Fibroblast of skin of left biceps (primary cell): ENCODE data around the gene SNTB2.
A peak's percentile ranks its signal among the peaks of the same experiment; 100 is the strongest.
"Not testable (repeated sequence)": the region's sequence is repeated elsewhere in the genome, so short reads cannot be mapped to it uniquely, and the experiment has no call there.

Source experiments
- DNase-seq, 2 experiments: peaks; one replicate each; pipeline ENCODE4 v3.0.0-alpha.2; 2013; ENCODE audit warnings: low read depth in 2 of 2

Gene SNTB2

DNA sequence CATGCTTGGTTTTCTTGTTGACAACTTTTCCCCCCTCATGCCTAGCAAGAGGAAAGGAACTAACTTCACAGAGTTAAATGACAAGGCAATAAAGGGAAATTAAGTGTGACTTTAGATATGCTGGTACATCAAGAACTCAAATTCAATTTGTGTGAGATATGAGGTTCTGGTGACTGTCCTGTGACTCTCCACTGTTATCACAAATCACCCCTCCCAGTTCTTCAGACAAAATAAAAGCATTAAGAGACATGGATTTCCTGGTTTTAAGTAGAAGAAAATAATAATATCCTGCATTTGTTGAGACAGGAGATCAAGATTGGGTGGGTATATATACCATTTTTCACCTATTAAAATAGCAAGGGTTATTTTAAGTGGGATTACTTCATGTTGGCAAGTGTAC is 46.2 kb downstream of the SNTB2 start:
- DNase-seq = no peak

DNA sequence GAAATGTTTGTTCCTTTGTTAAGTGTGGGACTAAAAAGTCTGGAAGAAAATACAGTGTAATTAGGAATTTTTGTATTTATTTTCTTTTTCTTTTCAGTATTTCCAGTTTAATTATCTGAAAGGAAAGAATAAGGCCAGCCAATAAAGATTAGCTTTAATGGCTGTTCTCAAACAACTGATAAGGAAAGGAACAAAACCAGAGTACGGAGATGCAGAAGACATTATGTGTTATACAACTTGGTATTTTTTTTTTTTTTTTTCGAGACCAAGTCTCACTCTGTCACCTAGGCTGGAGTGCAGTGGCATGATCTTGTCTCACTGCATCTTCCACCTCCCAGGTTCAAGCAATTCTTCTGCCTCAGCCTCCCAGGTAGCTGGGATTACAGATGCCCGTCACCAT is 47.5 kb downstream of the SNTB2 start:
- DNase-seq = no peak

DNA sequence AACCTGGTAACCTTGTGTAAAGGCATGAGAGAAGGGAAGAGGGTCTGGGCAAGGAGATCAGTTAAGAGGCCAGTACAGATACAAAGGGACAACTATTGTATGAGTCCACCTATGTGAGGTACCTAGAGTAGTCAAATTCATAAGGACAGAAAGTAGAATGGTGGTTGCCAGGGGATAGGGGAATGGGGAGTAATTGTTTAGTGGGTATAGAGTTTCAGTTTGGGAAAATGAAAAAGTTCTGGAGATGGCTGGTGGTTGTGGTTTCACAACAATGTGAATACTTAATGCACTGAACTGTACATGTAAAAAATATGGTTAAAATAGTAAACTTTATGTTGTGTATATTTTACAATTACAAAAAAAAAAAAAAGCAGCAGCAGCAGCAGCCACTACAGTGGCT is 49.4 kb downstream of the SNTB2 start:
- no peak for DNase-seq

DNA sequence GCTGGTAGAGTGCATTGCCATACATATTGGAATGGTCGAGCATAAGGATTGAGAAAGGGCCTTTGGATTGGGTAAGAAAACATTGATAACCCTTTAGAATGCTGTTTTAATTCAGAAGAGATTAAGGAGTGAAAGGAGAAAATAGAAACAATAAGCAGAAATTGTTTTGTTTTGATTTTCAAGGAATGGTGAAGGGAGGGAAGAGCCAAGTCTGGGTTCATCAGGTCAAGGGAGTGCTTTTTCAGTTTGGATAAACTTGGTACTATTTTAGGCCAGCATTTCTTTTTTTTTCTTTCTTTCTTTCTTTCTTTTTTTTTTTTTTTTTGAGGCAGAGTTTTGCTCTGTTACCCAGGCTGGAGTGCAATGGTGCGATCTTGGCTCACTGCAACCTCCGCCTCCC is 50.3 kb downstream of the SNTB2 start:
- no peak for DNase-seq

DNA sequence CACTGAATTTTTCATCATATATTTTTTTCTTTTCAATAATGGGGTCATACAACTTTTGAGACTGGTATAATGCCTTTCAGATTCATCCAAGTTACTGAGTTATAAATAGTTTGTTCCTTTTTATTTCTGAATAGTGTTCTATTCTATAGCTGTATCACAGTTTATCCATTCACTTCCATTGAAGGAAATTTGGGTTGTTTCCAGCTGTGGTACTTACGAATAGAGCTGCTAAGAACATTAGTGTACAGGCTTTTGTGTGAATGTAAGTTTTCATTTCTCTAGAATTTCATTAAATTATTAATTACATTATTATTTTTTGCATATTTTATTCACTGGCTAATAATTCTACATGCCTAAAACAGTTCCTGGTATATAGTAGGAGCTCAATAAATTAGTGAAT is 52.9 kb downstream of the SNTB2 start:
- DNase-seq = no peak

DNA sequence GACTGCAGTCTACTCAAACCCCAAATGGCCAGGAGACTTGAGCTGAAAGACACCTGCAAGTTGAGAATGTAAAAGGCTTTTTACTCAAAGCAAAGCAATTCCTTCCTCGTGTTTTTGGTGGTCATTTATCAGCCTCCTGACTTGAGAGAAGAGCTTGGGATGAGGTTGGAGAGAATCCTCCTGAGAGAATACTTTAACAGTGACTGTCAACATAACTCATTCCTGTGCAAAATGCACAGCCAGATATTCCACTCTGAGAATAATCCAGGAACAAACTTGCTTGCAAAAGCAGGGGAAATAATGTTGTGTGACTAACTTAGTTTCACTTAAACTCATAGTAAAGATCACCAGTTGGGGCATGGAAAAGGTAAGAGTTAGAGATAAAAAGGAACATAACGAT is 53.4 kb downstream of the SNTB2 start:
- DNase-seq = no peak

DNA sequence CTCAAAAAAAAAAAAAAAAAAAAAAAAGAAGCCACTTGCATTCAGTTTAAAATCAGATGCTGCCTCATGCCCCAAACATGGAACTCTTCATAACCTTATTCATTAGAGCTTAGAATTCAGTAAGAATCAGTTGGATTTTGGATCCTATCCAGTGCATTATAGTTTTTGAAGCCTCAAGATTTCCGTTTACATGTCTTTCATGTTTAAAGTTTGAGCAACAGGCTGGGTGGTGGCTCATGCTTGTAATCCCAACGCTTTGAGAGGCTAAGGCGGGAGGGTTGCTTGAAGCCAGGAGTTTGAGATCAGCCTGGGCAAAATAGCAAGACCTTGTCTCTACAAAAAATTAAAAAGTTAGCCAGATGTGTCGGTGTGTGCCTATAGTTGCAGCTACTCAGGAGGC is 55.0 kb downstream of the SNTB2 start:
- no peak for DNase-seq

DNA sequence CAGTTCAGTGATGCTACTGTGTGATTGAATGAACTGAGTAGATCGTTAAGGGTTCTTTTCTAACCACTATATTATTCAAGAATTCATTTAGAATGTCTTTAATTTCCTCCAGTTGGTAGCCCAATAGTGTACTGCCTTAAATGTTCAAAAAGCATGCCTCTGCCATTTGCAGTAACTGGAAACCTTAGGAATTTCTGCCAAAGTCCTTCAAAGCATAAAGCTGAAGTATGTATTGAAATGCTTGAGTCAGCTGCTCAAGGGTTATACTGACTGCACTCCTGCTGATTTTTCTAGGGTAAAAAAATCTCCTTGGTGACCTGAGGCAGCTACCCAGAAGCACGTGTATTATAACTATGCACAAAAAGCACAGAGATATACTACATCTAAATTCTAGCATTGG is 56.5 kb downstream of the SNTB2 start:
- peak; percentile 78 to 82 for DNase-seq

DNA sequence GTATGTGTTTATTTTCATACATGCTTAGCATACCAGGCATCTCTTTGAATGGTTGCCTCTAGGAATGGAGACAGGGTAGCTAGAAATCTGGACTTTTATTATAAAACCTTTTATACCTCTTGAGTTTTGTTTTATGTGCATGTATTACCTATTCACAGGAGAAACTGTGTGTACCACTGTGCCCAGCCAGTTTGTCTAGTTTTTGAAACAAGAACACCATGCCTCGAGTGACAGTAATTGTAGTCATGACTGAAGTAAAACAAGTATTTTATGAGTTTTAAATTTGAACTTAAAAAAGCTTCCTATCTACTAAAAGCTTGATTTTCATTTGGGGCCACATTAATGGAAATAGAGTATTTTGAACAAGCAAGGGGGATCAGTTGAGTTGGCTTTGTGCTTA is 57.4 kb downstream of the SNTB2 start:
- no peak for DNase-seq

DNA sequence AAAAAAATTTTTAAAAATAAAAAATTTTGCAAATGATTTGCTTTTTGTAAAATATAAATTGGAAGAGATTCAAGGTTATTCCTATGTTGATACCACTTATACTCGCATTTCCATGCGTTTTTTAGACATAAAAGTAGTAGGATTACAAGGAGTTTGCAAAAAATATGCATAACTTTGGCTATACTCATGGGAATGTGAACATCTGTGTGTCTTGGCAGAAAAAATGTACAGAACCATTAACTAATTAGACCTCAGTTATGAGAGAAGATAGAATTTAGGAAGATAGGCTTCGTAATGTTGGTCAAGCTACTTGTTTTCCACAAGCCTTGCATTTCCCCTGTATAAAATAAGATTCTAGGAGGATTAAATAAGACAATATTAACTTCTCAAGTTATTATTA is 63.1 kb downstream of the SNTB2 start:
- no peak for DNase-seq

DNA sequence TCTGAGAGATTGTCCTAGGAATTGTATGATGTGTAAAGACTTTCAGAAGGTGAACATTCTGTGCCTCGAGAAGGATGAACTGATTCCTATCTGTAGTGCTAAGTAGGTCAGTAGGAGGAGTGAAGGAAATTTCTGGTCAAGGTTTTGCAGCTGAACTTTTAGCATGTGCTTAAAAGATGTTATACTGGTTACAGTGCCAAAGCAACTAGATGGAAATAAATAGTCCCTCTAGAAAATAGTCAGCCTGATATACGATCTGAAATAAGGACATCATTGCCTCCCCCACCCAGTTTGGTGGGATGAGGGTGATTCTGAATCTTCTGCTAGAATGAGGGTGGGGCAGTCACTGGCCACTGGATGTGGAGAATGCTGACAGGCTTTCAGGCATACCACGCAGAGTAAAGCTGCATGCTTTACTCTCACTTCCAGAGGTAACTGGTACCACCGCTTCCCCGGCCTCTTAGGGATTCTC is 66.9 kb downstream of the SNTB2 start:
- no peak for DNase-seq

DNA sequence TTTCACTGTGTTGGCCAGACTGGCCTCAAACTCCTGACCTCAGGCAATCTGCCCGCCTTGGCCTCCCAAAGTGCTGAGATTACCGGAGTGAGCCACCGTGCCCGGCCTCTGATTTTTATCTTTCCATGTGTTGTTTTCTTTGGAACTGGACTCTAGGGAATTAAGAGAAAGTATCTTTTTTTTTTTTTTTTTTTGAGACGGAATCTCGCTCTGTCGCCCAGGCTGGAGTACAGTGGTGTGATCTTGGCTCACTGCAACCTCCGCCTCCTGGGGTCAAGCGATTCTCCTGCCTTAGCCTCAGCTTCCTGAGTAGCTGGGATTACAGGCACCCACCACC is 72.4 kb downstream of the SNTB2 start:
- not testable (repeated sequence) for DNase-seq

DNA sequence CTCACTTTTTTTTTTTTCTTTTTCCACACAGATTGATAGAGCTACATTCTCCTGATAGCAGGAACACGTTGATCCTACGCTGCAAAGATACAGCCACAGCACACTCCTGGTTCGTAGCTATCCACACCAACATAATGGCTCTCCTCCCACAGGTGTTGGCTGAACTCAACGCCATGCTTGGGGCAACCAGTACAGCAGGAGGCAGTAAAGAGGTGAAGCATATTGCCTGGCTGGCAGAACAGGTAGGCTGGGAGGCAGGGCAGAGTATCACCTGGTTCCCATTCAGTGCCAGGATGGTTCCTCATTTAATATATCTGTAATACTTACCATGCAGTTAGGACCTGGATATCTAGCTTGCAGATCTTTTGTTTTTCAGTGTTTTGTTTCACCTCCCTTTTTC is 73.1 kb downstream of the SNTB2 start:
- DNase-seq = no peak

DNA sequence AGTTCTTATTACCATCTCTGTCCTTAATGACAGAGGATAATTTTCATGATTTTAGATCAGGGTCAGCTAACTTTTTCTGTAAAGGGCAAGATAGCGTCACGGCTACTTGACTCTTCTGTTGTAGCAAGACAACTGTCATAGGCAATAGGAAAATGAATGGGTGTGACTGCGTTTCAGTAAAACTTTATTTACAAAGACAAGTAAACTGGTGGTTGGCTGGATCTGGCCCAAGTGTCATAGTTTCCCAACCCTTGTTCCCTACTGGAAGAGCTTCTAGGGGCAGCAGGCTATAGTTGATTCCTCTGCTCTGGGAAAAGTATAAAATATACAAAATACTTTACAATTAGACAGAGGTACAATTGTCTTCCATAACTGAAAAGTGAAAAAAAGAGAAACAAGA is 73.5 kb downstream of the SNTB2 start:
- no peak for DNase-seq

DNA sequence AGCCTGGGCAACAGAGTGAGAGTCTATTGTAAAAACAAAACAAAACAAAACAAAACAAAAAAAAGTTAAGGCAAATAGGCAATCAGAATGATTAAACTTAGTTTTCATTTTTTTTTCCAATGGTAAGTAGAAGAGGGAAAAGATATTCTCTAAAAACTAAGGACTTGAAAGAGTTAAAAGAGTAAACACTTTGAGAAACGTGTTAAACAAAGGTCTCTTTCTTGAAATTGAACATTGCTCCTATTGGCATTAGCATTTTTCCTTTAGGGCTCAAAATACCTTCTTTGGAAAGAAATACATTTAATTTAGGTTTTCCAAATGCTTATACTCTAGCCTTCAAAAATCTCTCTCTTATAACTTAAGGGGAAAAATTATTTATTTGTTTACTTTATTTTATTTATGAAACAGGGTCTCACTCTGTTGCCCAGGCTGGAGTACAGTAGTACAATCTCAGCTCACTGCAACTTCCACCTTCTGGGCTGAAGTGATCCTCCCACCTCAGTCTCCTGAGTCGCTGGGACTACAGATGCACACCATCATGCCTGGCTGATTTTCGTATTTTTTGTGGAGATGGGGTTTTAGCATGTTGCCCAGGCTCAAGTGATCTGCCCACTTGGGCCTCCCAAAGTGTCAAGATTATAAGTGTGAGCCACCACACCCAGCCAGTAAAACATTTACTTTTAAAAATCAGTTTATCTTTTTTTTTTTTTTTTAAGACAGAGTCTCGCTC is 79.5 kb downstream of the SNTB2 start:
- no peak for DNase-seq

DNA sequence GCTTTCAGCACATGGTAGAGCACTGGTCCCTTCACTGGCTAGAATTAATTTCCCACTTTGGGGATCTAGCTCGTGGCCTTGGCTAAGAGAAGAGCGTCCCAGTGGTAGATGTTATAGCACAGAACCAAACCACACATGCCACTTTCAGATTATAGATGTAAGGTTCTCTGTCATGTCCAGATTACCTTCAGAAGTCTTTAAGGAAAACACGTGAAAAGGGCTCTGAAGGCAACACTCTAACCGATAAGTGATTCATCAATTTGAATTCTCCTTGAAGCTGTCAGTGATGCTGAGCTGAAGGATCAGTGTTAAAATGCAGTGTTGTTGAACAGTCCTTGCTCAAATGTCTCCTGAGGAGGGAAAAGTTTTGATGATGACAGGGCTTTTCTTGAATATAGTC is 80.7 kb downstream of the SNTB2 start:
- no peak for DNase-seq

DNA sequence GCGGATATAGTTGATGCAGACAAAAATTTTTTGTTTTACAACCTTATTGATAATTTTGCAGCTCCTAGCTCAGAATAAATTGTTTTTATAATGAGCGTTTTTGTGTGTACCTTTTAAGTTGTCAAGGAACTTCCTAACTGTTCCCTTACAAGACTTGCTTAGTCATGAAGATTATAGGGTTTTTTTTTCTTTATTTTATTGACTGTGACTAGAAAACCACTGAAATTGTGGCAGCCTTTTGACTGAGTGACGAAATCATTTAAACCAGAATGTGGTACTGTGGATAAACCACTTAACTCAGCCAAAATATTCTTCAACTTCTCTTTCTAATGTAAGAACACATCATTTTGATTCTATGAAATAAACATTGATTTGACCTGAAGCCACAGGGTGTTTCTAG is 83.4 kb downstream of the SNTB2 start:
- DNase-seq = no peak

DNA sequence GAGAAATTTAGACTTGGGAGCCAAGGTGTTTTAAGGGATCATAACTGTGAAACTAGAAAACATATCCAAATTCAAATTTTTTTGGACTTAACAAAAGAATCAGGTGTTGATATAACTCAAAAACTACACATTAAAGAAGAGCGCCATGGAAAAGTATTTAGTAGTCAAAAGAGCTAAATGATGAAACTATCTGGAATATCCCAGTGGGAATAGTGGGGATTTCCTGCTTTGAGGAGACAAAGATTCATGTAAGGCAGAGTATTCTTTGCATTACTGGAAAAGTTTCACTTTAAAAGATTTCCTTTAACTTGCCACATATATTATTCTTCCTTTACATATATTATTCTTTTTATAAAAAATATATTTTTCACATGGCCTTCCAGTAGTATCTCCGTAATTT is 83.9 kb downstream of the SNTB2 start:
- DNase-seq = no peak

DNA sequence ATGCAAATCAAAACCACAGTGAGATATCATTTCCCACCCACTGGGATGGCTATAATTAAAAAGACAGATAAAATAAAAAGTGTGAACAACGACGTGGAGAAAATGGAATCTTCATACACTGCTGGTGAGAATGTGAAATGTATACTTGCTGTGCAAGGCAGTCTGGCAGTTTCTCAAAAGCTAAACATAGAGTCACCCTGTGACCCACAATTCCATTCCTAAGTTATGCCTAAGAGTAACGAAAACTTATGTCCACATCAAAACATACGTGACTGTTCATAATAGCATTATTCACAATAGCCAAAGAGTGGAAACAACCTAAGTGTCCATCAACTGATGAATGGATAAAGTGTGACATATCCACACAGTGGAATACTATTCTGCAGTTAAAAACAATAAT is 86.0 kb downstream of the SNTB2 start:
- no peak for DNase-seq

DNA sequence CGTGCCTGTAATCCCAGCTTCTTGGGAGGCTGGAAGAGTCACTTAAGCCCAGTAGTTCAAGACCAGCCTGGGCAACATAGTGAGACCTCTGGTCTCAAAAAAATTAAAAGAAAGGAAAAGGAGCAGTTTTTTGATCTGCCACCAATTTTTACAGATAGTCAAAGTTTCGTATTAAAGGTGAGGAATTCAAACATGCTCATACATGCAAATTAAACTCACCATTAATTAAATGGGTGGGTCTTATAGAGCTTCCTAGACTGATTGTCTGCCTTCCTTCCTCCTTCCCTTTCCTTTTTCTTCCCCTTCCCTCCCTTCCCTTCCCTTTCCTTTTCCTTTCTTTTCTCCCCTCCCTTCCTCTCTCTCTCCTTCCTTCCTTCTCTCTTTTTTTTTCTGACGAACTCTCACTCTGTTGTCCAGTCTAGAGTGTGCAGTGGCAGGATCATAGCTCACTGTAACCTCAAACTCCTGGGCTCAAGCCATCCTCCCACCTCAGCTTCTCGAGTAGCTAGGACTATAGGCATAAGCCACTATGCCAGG is 87.8 kb downstream of the SNTB2 start:
- DNase-seq = no peak

DNA sequence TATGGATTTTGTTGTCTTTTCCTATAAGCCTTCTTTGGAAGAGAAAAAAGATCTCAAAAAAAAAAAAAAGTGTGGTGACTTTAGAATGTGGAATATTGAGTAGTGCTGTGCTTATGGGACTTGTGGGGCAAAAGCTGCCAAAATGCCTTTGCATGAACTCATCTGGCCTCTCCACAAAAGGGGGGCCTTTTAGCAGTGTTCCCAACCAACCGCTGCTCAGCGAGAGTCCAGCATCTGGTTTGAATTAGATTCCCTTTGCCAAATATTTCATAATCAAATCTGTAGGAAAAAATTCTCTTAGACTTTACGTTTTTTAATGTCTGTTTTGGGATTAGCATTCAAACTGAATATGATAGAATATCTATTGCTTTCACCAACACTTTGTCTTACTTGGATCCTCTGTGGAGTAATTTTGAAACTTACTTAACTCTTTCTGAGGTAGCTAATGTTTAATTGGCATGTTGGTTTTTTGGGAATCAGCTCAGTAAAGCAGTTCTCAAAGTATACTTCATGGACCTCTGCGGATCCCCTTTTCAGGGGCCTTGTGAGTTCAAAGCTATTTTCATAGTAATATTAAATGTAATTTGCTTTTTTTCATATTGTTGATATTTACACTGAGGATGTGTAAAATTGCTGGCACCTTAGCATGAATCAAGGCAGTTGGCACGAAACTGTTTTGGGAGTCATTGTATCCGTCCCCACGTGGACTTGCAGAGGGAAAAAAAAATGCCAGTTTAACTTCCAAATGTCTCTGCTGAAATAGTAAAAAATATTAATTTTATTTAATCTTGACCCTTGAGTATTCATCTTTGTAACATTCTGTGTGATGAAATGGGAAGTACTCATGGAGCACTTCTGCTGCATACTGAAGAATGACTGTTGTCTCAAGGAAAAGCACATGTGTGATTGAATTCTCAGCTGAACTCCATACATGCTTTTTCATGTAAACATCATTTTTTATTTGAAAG is 89.5 kb downstream of the SNTB2 start:
- peak; percentile 98 to 99 for DNase-seq

DNA sequence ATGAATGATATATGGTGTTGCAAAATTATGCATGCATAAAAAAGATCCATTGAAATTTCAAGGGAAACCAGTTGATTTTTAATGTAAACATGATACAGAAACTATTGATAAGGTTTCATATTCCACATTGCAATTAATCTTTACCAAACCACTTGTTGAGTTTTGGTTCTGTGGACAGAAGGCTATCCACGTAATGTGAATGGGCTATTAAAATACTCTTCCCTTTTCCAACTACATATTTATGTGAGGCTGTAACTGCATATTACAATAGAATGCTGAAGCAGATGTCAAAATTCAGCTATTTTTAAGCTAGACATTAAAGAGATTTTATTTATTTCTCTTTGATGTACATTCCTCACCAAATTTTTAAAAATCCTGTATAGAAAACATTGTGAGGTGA is 90.4 kb downstream of the SNTB2 start:
- DNase-seq = peak; percentile 68 to 73

DNA sequence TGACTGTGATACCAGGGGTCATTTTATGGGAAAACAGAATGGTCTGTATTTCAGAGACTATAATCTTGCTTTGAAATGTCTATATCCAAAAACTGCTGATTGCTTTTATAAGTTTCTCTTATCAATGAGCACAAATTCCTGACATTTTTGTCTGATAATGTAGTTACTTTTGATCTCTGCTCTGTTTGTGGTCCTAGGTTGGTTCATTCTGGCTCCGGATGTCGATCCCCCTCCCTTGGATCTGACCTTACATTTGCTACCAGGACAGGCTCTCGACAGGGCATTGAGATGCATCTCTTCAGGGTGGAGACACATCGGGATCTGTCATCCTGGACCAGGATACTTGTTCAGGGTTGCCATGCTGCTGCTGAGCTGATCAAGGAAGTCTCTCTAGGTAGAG is 96.9 kb downstream of the SNTB2 start:
- no peak for DNase-seq
